Neutrophil (primary cell): ENCODE data around the gene FBRSL1.

Source experiments
- H3K27ac ChIP-seq: fragments of 200-600 bp; sonication (generic); 2 replicates; pipeline ENCODE4 v1.5.1; 2016; ENCODE audit warnings: mild to moderate bottlenecking, moderate library complexity
- H3K27me3 ChIP-seq: fragments of 200-600 bp; sonication (generic); 2 replicates; pipeline ENCODE4 v1.6.0; 2016; ENCODE audit warnings: mild to moderate bottlenecking
- H3K36me3 ChIP-seq: fragments of 200-600 bp; sonication (generic); 2 replicates; pipeline ENCODE4 v1.5.1; 2017
- H3K4me1 ChIP-seq, 2 experiments: fragments of 200-600 bp in 1 of 2; sonication (generic) in 1 of 2; 1 replicate in 1 of 2; 2 replicates in 1 of 2; pipeline versions ENCODE4 v1.5.1 to v1.6.1; 2013 to 2016; ENCODE audit warnings: low read depth in 1 of 2, low read length in 1 of 2, mild to moderate bottlenecking in 1 of 2, moderate library complexity in 1 of 2; ENCODE audit not compliant: control insufficient read depth in 1 of 2, insufficient read depth in 1 of 2
- H3K4me3 ChIP-seq, 2 experiments: fragments of 200-600 bp in 1 of 2; sonication (generic) in 1 of 2; 1 replicate in 1 of 2; 2 replicates in 1 of 2; pipeline ENCODE4 v1.5.1; 2013 to 2016; ENCODE audit warnings: low read depth in 1 of 2, low read length in 1 of 2, mild to moderate bottlenecking in 1 of 2, moderate library complexity in 1 of 2
- H3K9me3 ChIP-seq: fragments of 200-600 bp; sonication (generic); 2 replicates; pipeline ENCODE4 v1.5.1; 2016
- CTCF ChIP-seq: fragments of 200-600 bp; sonication (generic); IDR thresholded peaks from 2 replicates; pipeline ENCODE4 v1.5.1; 2016; ENCODE audit warnings: antibody characterized with exemption

Gene FBRSL1

GRCh38 chr12:132482771-132483170, 7.2 kb upstream of the FBRSL1 start:
- no peak for TF ChIP-seq CTCF
- H3K4me1 ChIP-seq, result peaks cover 0 to 9% of the 10 kb centered on the region in 2 experiments
- H3K27me3 ChIP-seq, result peaks cover 23% of the 10 kb centered on the region
- H3K4me3 ChIP-seq, result no peak overlapping the region
- H3K36me3 ChIP-seq, result no peaks in the 10 kb centered on the region
- H3K9me3 ChIP-seq, result no peaks in the 10 kb centered on the region
- H3K27ac ChIP-seq, result no peak overlapping the region

- peaks cover 4 to 11% of the 10 kb centered on the region in 2 experiments for H3K4me1 ChIP-seq
- H3K27me3 ChIP-seq, result peaks cover 23% of the 10 kb centered on the region
- no peak overlapping the region for H3K4me3 ChIP-seq
- no peak overlapping the region for H3K27ac ChIP-seq
- no peak for TF ChIP-seq CTCF
- no peaks in the 10 kb centered on the region for H3K36me3 ChIP-seq
- no peaks in the 10 kb centered on the region for H3K9me3 ChIP-seq
These were observed 6.7 kb upstream of the FBRSL1 start for GRCh38 chr12:132483208-132483607.

GRCh38 chr12:132483612-132484011, 6.3 kb upstream of the FBRSL1 start:
- Histone ChIP-seq H3K4me1 (peaks cover 8 to 15% of the 10 kb centered on the region in 2 experiments), H3K9me3 (no peaks in the 10 kb centered on the region), H3K27me3 (peaks cover 23% of the 10 kb centered on the region), H3K4me3 (no peak overlapping the region), H3K36me3 (no peaks in the 10 kb centered on the region), H3K27ac (no peak overlapping the region)
- TF ChIP-seq CTCF, result no peak

GRCh38 chr12:132484183-132484890, 5.6 kb upstream of the FBRSL1 start:
- H3K27ac ChIP-seq, result no peak overlapping the region
- peaks cover 15 to 23% of the 10 kb centered on the region in 2 experiments for H3K4me1 ChIP-seq
- peaks cover 19% of the 10 kb centered on the region for H3K27me3 ChIP-seq
- TF ChIP-seq CTCF, result no peak
- no peak overlapping the region for H3K4me3 ChIP-seq
- H3K9me3 ChIP-seq, result no peaks in the 10 kb centered on the region
- H3K36me3 ChIP-seq, result no peaks in the 10 kb centered on the region

GRCh38 chr12:132484891-132485441, 5.0 kb upstream of the FBRSL1 start:
- Histone ChIP-seq H3K4me3 (no peak overlapping the region), H3K27ac (no peak overlapping the region), H3K4me1 (peaks cover 15 to 25% of the 10 kb centered on the region in 2 experiments), H3K9me3 (no peaks in the 10 kb centered on the region), H3K36me3 (no peaks in the 10 kb centered on the region), H3K27me3 (peaks cover 17% of the 10 kb centered on the region)
- TF ChIP-seq CTCF, result no peak
